Ishikawa (cell line): ENCODE results near the gene CPNE1.

Experiments
- CEBPB ChIP-seq: IDR thresholded peaks from 2 replicates; pipeline ENCODE4 v1.6.1; 2012
- CREB1 ChIP-seq: IDR thresholded peaks from 2 replicates; pipeline ENCODE4 v1.6.1; 2012; ENCODE audit warnings: low read depth
- EGR1 ChIP-seq: IDR thresholded peaks from 2 replicates; pipeline ENCODE4 v1.6.1; 2012
- EP300 ChIP-seq: IDR thresholded peaks from 2 replicates; pipeline ENCODE4 v1.6.1; 2012; ENCODE audit warnings: borderline replicate concordance
- FOXM1 ChIP-seq: IDR thresholded peaks from 2 replicates; pipeline ENCODE4 v1.6.1; 2012; ENCODE audit warnings: low read depth, borderline replicate concordance
- NFIC ChIP-seq: IDR thresholded peaks from 2 replicates; pipeline ENCODE4 v1.6.1; 2012
- RAD21 ChIP-seq: IDR thresholded peaks from 2 replicates; pipeline ENCODE4 v1.6.1; 2012; ENCODE audit warnings: low read depth
- TAF1 ChIP-seq: IDR thresholded peaks from 2 replicates; pipeline ENCODE4 v1.6.1; 2012; ENCODE audit warnings: low read depth, mild to moderate bottlenecking
- TCF12 ChIP-seq: IDR thresholded peaks from 2 replicates; pipeline ENCODE4 v1.6.1; 2012; ENCODE audit warnings: low read depth
- TEAD4 ChIP-seq: IDR thresholded peaks from 2 replicates; pipeline ENCODE4 v1.6.1; 2012
- YY1 ChIP-seq: IDR thresholded peaks from 2 replicates; pipeline ENCODE4 v1.6.1; 2012; ENCODE audit warnings: low read depth
- ZBTB7A ChIP-seq: IDR thresholded peaks from 2 replicates; pipeline ENCODE4 v1.6.1; 2012; ENCODE audit warnings: low read depth
- TF ChIP-seq, protein P1 (sequence below): IDR thresholded peaks from 2 replicates; pipeline ENCODE4 v1.6.1; 2012; ENCODE audit warnings: low read depth, mild to moderate bottlenecking
- TF ChIP-seq, protein P2 (sequence below): IDR thresholded peaks from 2 replicates; pipeline ENCODE4 v1.6.1; 2012
- TF ChIP-seq, protein P3 (sequence below): IDR thresholded peaks from 2 replicates; pipeline ENCODE4 v1.6.1; 2012

Gene CPNE1

DNA sequence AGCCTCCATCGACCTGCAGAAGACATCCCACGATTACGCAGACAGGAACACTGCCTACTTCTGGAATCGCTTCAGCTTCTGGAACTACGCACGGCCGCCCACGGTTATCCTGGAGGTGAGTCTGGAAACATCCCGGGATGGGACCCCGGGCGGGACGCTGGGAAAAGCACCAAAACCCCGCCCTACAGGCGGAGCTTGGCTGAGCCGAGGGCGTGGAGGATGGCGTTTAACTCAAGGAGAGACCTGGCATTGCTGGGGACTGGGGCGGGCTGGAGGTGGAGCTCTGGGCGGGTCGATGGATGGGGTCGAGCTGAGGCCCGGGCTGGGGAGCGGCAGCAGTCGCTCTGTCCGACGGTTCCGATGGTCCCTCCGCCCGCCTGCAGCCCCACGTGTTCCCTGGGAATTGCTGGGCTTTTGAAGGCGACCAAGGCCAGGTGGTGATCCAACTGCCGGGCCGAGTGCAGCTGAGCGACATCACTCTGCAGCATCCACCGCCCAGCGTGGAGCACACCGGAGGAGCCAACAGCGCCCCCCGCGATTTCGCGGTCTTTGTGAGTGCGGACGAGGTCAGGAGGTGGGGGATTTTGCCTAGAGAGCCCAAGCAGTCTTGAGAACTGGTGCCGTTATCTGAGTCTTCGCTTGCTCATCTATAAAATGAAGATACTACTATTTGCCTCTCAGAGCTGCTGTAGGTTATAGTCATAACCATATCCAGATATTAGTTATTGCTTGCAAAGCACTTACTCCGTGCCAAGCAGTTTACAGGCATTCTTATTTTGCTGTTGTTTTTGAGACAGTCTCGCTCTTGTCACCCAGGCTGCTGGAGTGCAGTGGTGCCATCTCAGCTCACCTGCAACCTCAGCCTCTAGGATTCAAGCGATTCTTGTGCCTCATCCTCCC is 45.3 kb downstream of the CPNE1 start:
- TF ChIP-seq, protein P1, sequence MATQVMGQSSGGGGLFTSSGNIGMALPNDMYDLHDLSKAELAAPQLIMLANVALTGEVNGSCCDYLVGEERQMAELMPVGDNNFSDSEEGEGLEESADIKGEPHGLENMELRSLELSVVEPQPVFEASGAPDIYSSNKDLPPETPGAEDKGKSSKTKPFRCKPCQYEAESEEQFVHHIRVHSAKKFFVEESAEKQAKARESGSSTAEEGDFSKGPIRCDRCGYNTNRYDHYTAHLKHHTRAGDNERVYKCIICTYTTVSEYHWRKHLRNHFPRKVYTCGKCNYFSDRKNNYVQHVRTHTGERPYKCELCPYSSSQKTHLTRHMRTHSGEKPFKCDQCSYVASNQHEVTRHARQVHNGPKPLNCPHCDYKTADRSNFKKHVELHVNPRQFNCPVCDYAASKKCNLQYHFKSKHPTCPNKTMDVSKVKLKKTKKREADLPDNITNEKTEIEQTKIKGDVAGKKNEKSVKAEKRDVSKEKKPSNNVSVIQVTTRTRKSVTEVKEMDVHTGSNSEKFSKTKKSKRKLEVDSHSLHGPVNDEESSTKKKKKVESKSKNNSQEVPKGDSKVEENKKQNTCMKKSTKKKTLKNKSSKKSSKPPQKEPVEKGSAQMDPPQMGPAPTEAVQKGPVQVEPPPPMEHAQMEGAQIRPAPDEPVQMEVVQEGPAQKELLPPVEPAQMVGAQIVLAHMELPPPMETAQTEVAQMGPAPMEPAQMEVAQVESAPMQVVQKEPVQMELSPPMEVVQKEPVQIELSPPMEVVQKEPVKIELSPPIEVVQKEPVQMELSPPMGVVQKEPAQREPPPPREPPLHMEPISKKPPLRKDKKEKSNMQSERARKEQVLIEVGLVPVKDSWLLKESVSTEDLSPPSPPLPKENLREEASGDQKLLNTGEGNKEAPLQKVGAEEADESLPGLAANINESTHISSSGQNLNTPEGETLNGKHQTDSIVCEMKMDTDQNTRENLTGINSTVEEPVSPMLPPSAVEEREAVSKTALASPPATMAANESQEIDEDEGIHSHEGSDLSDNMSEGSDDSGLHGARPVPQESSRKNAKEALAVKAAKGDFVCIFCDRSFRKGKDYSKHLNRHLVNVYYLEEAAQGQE: no peak
- TF ChIP-seq, protein P2, sequence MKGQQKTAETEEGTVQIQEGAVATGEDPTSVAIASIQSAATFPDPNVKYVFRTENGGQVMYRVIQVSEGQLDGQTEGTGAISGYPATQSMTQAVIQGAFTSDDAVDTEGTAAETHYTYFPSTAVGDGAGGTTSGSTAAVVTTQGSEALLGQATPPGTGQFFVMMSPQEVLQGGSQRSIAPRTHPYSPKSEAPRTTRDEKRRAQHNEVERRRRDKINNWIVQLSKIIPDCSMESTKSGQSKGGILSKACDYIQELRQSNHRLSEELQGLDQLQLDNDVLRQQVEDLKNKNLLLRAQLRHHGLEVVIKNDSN: 0 out of 2 replicates have a peak, but pooled peaks have one; percentile 47
- TF ChIP-seq YY1: 0 out of 2 replicates have a peak, but pooled peaks have one; percentile 11
- TF ChIP-seq, protein P3, sequence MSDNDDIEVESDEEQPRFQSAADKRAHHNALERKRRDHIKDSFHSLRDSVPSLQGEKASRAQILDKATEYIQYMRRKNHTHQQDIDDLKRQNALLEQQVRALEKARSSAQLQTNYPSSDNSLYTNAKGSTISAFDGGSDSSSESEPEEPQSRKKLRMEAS: peak; percentile 86
- peak; percentile 35; the same call in 1 of the 2 replicates for TF ChIP-seq EGR1

DNA sequence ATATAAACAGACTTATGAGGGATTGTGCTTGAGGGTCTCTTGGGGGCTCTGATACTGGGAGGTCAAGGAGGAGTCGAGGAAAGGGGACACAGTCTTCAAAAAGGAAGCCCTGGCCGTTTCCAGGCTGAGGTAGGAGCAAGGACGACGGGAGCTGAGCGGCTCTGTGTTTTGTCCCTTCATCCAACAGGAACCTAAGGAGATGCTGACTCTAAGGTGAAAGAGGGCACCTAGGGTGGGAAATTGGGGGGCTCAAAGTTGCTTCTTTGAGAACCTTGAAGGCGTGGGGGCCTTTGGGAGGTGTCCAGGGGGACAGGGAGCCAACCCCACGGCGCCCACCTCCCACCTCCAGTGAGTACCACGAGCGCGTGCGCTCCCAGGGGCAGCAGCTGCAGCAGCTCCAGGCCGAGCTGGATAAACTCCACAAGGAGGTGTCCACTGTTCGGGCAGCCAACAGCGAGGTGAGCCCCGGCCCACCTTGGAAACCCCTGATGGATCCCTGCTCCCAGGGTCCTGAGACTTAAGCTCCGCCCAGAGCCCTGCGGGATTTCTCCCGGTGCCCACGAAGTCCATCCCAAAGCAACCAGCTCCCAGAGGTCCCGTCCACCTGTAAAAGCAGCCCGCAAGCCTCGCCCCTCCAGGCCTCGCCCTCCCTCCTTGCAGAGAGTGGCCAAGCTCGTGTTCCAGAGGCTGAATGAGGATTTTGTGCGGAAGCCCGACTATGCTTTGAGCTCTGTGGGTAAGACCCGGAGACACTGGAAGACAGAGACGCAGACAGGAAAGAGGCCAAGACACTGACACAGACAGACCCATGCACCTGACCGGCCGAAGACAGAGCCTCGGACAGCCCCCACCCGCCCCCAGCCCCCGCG is 46.2 kb downstream of the CPNE1 start:
- TF ChIP-seq, protein P3: 0 out of 2 replicates have a peak, but pooled peaks have one; percentile 27
- TF ChIP-seq EP300: no peak
- no peak for TF ChIP-seq CREB1
- no peak for TF ChIP-seq NFIC

DNA sequence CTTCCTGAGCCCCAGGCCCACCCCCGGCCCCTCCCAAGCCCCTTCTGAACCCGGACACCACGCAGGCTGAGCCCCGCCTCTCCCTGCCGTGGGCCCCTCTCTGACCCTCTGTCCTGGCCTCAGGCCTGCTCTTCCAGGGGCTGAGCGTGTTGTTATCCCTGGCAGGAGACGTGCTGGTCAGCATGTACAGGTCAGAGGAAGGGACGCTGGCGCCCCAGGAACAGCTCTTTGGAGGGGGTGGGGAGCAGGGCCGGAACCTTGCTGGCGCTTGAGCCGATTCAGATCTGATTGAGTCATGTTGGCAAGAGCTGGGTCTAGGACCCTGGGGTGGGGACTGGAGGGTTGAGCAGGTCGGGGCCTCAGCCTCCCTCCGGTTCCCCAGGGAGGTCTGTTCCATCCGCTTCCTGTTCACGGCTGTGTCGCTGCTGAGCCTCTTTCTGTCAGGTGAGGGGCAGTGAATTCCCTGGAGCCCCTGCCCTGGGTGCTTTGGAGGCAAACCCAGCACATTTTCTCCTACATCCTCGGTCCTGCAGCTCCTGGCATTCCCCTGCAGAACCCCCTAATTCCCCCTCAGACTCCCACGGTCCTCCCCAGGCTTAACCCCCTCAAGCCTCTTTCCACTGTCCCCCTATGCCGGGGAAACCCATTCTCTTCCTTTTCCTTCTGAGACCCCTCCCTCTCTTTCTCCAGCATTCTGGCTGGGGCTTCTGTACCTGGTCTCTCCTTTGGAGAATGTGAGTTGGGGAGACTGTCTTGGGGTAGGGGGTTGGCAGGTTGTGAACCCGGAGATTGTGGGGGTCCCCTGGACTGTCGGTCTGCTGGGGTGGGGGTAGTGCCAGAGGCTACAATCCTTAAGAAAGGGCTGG is 47.1 kb downstream of the CPNE1 start:
- TF ChIP-seq YY1 (no peak), FOXM1 (no peak), ZBTB7A (no peak), TEAD4 (no peak), TCF12 (no peak), NFIC (no peak)
- TF ChIP-seq, protein P2: no peak

DNA sequence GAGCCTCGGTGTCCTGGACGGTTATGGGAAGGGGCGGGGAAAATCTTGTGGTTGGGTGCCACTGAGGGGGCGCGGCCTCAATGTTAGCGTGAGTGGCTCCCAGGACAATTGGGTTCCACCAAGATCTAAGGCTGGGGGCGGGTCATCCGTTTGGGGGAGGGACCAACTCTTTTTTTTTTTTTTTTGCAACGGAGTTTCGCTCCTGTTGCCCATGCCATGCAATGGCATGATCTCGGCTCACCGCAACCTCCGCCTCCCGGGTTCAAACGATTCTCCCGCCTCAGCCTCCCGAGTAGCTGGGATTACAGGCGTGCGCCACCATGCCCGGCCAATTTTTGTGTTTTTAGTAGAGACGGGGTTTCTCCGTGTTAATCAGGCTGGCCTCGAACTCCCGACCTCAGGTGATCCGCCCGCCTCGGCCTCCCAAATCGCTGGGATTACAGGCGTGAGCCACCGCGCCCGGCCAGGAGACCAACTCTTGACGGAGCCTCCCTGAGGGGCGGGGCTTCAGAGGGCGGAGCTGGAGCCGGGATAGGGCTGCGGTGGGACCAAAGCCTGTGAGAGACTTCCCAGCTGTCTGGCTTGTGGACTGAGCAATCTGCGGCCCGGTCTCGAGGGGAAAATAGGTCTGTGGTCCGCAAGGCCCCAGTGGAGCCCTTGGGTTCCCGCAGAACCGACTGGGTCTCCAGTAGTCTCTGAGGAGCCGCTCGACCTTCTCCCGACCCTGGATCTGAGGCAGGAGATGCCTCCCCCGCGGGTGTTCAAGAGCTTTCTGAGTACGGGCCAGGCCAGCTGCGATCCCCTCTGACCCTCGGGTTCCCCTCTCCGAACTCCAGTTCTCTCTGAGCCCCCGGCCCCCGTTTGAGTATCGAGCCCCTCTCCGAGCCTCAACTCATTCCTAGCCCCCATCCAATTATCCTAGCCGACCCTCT is 48.0 kb downstream of the CPNE1 start:
- no peak for TF ChIP-seq TEAD4
- no peak for TF ChIP-seq EGR1
- TF ChIP-seq CEBPB: no peak
- no peak for TF ChIP-seq NFIC

DNA sequence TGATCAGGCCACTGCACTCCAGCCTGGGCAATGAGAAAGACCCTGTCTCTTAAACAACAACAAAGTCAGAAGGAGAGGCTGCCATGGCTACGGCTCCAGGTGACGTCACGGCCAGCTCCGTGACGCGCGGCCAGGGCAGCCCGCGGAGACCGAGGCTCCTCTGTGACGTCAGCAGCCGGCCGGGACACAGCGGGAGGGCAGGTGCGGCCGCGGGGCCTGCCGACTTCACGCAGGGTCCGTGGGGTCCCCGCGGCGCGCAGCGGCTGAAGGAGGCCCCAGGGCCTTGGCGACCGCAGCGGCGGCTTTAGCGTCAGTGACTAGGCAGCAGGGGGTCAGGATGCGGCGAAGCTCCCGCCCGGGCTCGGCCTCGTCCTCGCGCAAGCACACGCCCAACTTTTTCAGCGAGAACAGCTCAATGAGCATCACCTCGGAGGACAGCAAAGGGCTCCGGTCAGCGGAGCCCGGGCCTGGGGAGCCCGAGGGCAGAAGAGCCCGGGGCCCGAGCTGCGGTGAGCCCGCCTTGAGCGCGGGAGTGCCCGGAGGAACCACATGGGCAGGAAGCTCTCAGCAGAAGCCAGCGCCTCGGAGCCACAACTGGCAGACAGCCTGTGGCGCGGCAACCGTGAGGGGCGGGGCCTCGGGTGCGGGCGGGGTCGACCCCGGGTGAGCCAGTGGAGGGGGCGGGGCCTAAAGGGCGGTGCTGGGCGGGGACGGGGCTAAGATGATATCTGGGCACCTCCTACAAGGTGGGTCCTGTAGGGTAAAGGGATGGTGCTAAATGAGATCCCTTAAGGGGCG is 48.8 kb downstream of the CPNE1 start, which contains the start of gene SPAG4:
SPAG4 (plus strand) TSS at position 163 of the 798 bp plus-strand sequence; CDS start at position 338, 175 bp downstream.
- TF ChIP-seq TAF1 (peak; percentile 48; the same call in 1 of the 2 replicates), FOXM1 (no peak), TCF12 (peak; percentile 43; the same call in 1 of the 2 replicates), CREB1 (peak; percentile 93), EP300 (no peak; the same call in 1 of the 2 replicates), TEAD4 (peak; percentile 10; the same call in 1 of the 2 replicates), NFIC (no peak), YY1 (0 out of 2 replicates have a peak, but pooled peaks have one; percentile 47), CEBPB (no peak), ZBTB7A (no peak), RAD21 (no peak), EGR1 (no peak)
- TF ChIP-seq, protein P1: no peak
- TF ChIP-seq, protein P3: peak; percentile 97
- TF ChIP-seq, protein P2: peak; percentile 63
